HCT116 (cell line): ENCODE measurements around the gene CTCFL. TPM values are rescaled to one million over a fixed set of nuclear protein-coding genes. Genes with fewer than 3 reads are reported as not detected.

Source experiments
- ATAC-seq: fragments of 200-7000 bp; cut with Tn5 transposase; 2 replicates; pipeline ENCODE4 v1.9.1; 2020; ENCODE audit warnings: mild to moderate bottlenecking, moderate library complexity
- BruUV-seq: library from RNA; stranded (reverse); fragments of 400-500 nt; replicated peaks from 2 replicates; lab custom pipeline; 2021; lab: Mats Ljungman, UMichigan
- CTCF ChIA-PET: fragments of 300-600 bp; sonication (Branson Sonifier 250); formaldehyde crosslinking; loops from one replicate; lab custom pipeline; 2021; ENCODE audit warnings: antibody characterized with exemption; lab: Charles Lee
- POLR2A ChIA-PET: fragments of 300-600, 350-600 bp; sonication (Branson Sonifier 250); formaldehyde crosslinking; loops from one replicate; lab custom pipeline; 2021; ENCODE audit warnings: antibody characterized with exemption; lab: Charles Lee
- RAD21 ChIA-PET, 2 experiments: fragments of 300-600 bp; sonication (Branson Sonifier 250); formaldehyde crosslinking; loops; one replicate each; lab custom pipeline; 2023; ENCODE audit warnings: low total read pairs in 2 of 2; ENCODE audit not compliant: uncharacterized antibody in 2 of 2, unreplicated experiment in 2 of 2, low non-redundant PET in 1 of 2; lab: Charles Lee
- DNase-seq: peaks from one replicate; pipeline ENCODE4 v3.0.0-alpha.2; 2010; ENCODE audit warnings: low read depth, low spot score
- H2AFZ ChIP-seq: fragments of 200-600 bp; shearing (Covaris generic), sonication (generic); 2 replicates; pipeline ENCODE4 v1.6.1; 2017; ENCODE audit warnings: low read depth, mixed run types, mixed read lengths, antibody characterized with exemption, low read length; ENCODE audit not compliant: poor library complexity, severe bottlenecking
- H3K27ac ChIP-seq: 2 replicates; pipeline ENCODE4 v1.5.1; 2012; ENCODE audit warnings: low read depth, low read length
- H3K27me3 ChIP-seq: fragments of 200-600 bp; sonication (generic); 2 replicates; pipeline ENCODE4 v1.6.1; 2016; ENCODE audit warnings: mixed run types, low read length, mixed read lengths; ENCODE audit not compliant: insufficient read depth
- H3K36me3 ChIP-seq, 2 experiments: fragments of 200-500 bp in 1 of 2; fragments of 200-600 bp in 1 of 2; sonication (Bioruptor generic) in 1 of 2; sonication (generic) in 1 of 2; 2 replicates each; pipeline versions ENCODE4 v1.5.1 to v1.6.1; 2014 to 2016; ENCODE audit warnings: low read length in 2 of 2, inconsistent platforms in 1 of 2, mixed read lengths in 1 of 2, mixed run types in 1 of 2; ENCODE audit not compliant: insufficient read depth in 2 of 2, control insufficient read depth in 1 of 2
- H3K4me1 ChIP-seq, 2 experiments: fragments of 200-600 bp in 1 of 2; sonication (generic) in 1 of 2; 2 replicates each; pipeline versions ENCODE4 v1.5.1 to v1.6.1; 2012 to 2017; ENCODE audit warnings: low read length in 2 of 2, inconsistent platforms in 1 of 2, mild to moderate bottlenecking in 1 of 2, mixed read lengths in 1 of 2, mixed run types in 1 of 2, moderate library complexity in 1 of 2; ENCODE audit not compliant: insufficient read depth in 2 of 2, control insufficient read depth in 1 of 2
- H3K4me2 ChIP-seq: fragments of 200-600 bp; sonication (generic); 2 replicates; pipeline ENCODE4 v1.6.1; 2017; ENCODE audit warnings: mixed run types, low read length, mixed read lengths
- H3K4me3 ChIP-seq, 2 experiments: fragments of 200-600 bp in 1 of 2; sonication (generic) in 1 of 2; replicated peaks in 1 of 2; 2 replicates each; pipeline ENCODE4 v1.5.1; 2011 to 2016; ENCODE audit warnings: low read length in 2 of 2, control low read depth in 1 of 2, low read depth in 1 of 2, mild to moderate bottlenecking in 1 of 2, mixed read lengths in 1 of 2, mixed run types in 1 of 2
- H3K79me2 ChIP-seq: fragments of 200-600 bp; sonication (generic); 2 replicates; pipeline ENCODE4 v1.6.1; 2017; ENCODE audit warnings: mild to moderate bottlenecking, mixed run types, low read length, moderate library complexity, mixed read lengths; ENCODE audit not compliant: insufficient read depth
- H3K9ac ChIP-seq: fragments of 200-600 bp; sonication (generic); 2 replicates; pipeline ENCODE4 v1.6.1; 2016; ENCODE audit warnings: low read length, mixed read lengths
- H3K9me2 ChIP-seq: fragments of 200-600 bp; sonication (generic), shearing (Covaris generic); 2 replicates; pipeline ENCODE4 v1.6.1; 2017; ENCODE audit warnings: mixed run types, mild to moderate bottlenecking, moderate library complexity; ENCODE audit not compliant: insufficient read depth
- H3K9me3 ChIP-seq, 2 experiments: fragments of 200-500 bp in 1 of 2; fragments of 200-600 bp in 1 of 2; sonication (Bioruptor generic) in 1 of 2; sonication (generic) in 1 of 2; 2 replicates each; pipeline ENCODE4 v1.6.1; 2014 to 2017; ENCODE audit warnings: low read length in 2 of 2, mixed read lengths in 2 of 2, inconsistent platforms in 1 of 2, low read depth in 1 of 2, mild to moderate bottlenecking in 1 of 2, mixed run types in 1 of 2, moderate library complexity in 1 of 2; ENCODE audit not compliant: control insufficient read depth in 1 of 2, insufficient read depth in 1 of 2
- H4K20me1 ChIP-seq: fragments of 200-600 bp; sonication (generic), shearing (Covaris generic); 2 replicates; pipeline ENCODE4 v1.6.1; 2017; ENCODE audit warnings: mixed run types, mild to moderate bottlenecking, moderate library complexity; ENCODE audit not compliant: insufficient read depth
- ATF3 ChIP-seq: IDR thresholded peaks from 2 replicates; pipeline ENCODE4 v1.6.1; 2012
- CBX3 ChIP-seq: IDR thresholded peaks from 2 replicates; pipeline ENCODE4 v1.6.1; 2012; ENCODE audit warnings: low read depth
- CEBPB ChIP-seq: IDR thresholded peaks from 2 replicates; pipeline ENCODE4 v1.6.1; 2012; ENCODE audit warnings: low read depth
- EZH2 ChIP-seq: fragments of 200-600 bp; sonication (generic); IDR thresholded peaks from 2 replicates; pipeline ENCODE4 v1.6.1; 2017; ENCODE audit warnings: antibody characterized with exemption, mixed run types
- FOSL1 ChIP-seq: IDR thresholded peaks from 2 replicates; pipeline ENCODE4 v1.6.1; 2012; ENCODE audit warnings: low read depth
- JUND ChIP-seq: IDR thresholded peaks from 2 replicates; pipeline ENCODE4 v1.6.1; 2012
- POLR2A ChIP-seq: IDR thresholded peaks from 2 replicates; pipeline ENCODE4 v1.7.0; 2011; ENCODE audit warnings: borderline replicate concordance; ENCODE audit not compliant: insufficient read depth, insufficient read length; ENCODE audit errors: extremely low read depth
- POLR2AphosphoS5 ChIP-seq: IDR thresholded peaks from 2 replicates; pipeline ENCODE4 v1.6.1; 2011; ENCODE audit warnings: mild to moderate bottlenecking, low read depth, low read length, moderate library complexity
- RAD21 ChIP-seq: IDR thresholded peaks from 2 replicates; pipeline ENCODE4 v1.6.1; 2012; ENCODE audit warnings: low read depth, mild to moderate bottlenecking
- REST ChIP-seq: IDR thresholded peaks from 2 replicates; pipeline ENCODE4 v1.6.1; 2012; ENCODE audit warnings: low read depth
- SIN3A ChIP-seq: IDR thresholded peaks from 2 replicates; pipeline ENCODE4 v1.6.1; 2012; ENCODE audit warnings: low read depth
- TCF7L2 ChIP-seq: IDR thresholded peaks from 2 replicates; pipeline ENCODE4 v1.7.0; 2011; ENCODE audit warnings: borderline replicate concordance, inconsistent platforms; ENCODE audit not compliant: insufficient read depth, insufficient read length; ENCODE audit errors: extremely low read depth
- ZFX ChIP-seq: fragments of 450-650 bp; IDR thresholded peaks from 2 replicates; pipeline ENCODE4 v1.6.1; 2017
- intact Hi-C: fragments of 100-400 bp; cut with micrococcal nuclease; formaldehyde crosslinking; loops from 2 replicates; pipeline ENCODE4 v1.10.0; 2022
- total RNA-seq: library from RNA; stranded (reverse); gene quantifications from one replicate; pipeline ENCODE4 v1.2.1, GENCODE V29; 2021; ENCODE audit not compliant: unreplicated experiment
- TF ChIP-seq, protein P1 (sequence below): IDR thresholded peaks from 2 replicates; pipeline ENCODE4 v1.6.1; 2011; ENCODE audit warnings: mild to moderate bottlenecking, low read length, moderate library complexity; ENCODE audit not compliant: insufficient replicate concordance; ENCODE audit errors: extremely low read depth

Gene CTCFL
- total RNA-seq, 1 experiment from 2014 or later: 0.34 TPM

DNA sequence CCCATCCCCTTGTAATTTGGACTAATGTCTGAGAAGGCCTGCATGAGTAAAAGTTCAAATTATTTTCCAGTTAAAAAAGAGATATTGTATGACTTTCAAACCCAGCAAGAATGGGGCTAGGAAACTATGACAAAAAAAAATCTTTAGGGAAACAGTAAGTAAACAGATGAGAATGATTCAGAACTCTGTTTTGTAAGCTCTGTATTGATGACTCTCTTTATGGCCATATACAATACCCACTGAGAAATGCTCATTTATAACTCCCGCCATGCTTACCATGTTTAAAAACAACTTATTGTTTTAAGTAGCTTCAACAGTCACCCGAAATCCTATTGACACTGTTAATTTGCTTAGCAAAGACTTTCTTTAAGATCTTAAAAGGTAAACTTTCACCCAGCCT lies 18.8 kb upstream of the CTCFL start:
- ATAC-seq: no peak
- H3K27ac ChIP-seq: no peak overlapping the region
- POLR2A ChIA-PET: no interaction called here
- no peaks in the 10 kb centered on the region for H4K20me1 ChIP-seq
- no TSS peak for BruUV-seq
- CTCF ChIA-PET: no interaction called here
- no peaks in the 10 kb centered on the region for H3K36me3 ChIP-seq
- no peak for TF ChIP-seq JUND
- TF ChIP-seq EZH2: no peak
- TF ChIP-seq FOSL1: no peak
- no peak for TF ChIP-seq CEBPB
- no peak for TF ChIP-seq SIN3A
- no peak overlapping the region for H3K4me2 ChIP-seq
- peaks cover 44% of the 10 kb centered on the region for H3K27me3 ChIP-seq
- no peaks in the 10 kb centered on the region for H3K9me2 ChIP-seq
- RAD21 ChIA-PET: no interaction called here
- no peaks in the 10 kb centered on the region for H3K9me3 ChIP-seq
- no peak overlapping the region for H3K9ac ChIP-seq
- H3K4me3 ChIP-seq: no peak overlapping the region
- no peak for DNase-seq
- no peaks in the 10 kb centered on the region for H3K79me2 ChIP-seq
- H2AFZ ChIP-seq: no peak overlapping the region
- intact Hi-C loops: no loop called here
- peaks cover 7% of the 10 kb centered on the region in 2 experiments for H3K4me1 ChIP-seq

GRCh38 chr20:57540890-57541580 lies 16.1 kb upstream of the CTCFL start:
- ChIA-PET POLR2A (no interaction called here), RAD21 (no interaction called here)
- no peak overlapping the region for H3K4me3 ChIP-seq
- H2AFZ ChIP-seq: no peak overlapping the region
- no TSS peak for BruUV-seq
- no peaks in the 10 kb centered on the region for H3K79me2 ChIP-seq
- TF ChIP-seq ZFX (no peak), RAD21 (no peak), TCF7L2 (no peak), CBX3 (no peak), POLR2A (no peak), ATF3 (no peak), POLR2AphosphoS5 (no peak), REST (no peak)
- TF ChIP-seq, protein P1, sequence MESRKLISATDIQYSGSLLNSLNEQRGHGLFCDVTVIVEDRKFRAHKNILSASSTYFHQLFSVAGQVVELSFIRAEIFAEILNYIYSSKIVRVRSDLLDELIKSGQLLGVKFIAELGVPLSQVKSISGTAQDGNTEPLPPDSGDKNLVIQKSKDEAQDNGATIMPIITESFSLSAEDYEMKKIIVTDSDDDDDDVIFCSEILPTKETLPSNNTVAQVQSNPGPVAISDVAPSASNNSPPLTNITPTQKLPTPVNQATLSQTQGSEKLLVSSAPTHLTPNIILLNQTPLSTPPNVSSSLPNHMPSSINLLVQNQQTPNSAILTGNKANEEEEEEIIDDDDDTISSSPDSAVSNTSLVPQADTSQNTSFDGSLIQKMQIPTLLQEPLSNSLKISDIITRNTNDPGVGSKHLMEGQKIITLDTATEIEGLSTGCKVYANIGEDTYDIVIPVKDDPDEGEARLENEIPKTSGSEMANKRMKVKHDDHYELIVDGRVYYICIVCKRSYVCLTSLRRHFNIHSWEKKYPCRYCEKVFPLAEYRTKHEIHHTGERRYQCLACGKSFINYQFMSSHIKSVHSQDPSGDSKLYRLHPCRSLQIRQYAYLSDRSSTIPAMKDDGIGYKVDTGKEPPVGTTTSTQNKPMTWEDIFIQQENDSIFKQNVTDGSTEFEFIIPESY: no peak
- TF ChIP-seq, all 23 proteins: peak for 0
- Histone ChIP-seq H3K27ac (no peak overlapping the region), H3K4me2 (no peak overlapping the region), H3K36me3 (no peaks in the 10 kb centered on the region), H3K9me3 (no peaks in the 10 kb centered on the region), H3K9ac (no peak overlapping the region), H3K4me1 (no peaks in the 10 kb centered on the region), H4K20me1 (no peaks in the 10 kb centered on the region), H3K27me3 (peaks cover 67% of the 10 kb centered on the region), H3K9me2 (no peaks in the 10 kb centered on the region)
- no peak for DNase-seq
- CTCF ChIA-PET: no interaction called here
- ATAC-seq: no peak
- intact Hi-C loops: no loop called here
